Tibial nerve (tissue), 4 donors: ENCODE measurements around the gene NALCN. TPM values are rescaled to one million over a fixed set of nuclear protein-coding genes. Genes with fewer than 3 reads are reported as not detected.

Source experiments
- DNase-seq, 2 donors: peaks; one replicate each; pipeline ENCODE4 v3.0.0-alpha.2; 2019; ENCODE audit warnings: low spot score in 2 of 2
- H3K27ac ChIP-seq, 4 donors: fragments of 200-600 bp; sonication (generic) in 3 of 4; one replicate each; pipeline ENCODE4 v1.5.1; 2017 to 2019; ENCODE audit warnings: mild to moderate bottlenecking in 1 of 4
- H3K27me3 ChIP-seq, 2 donors: fragments of 200-600 bp; sonication (generic) in 1 of 2; one replicate each; pipeline versions ENCODE4 v1.5.1 to v1.6.0; 2017 to 2019
- H3K36me3 ChIP-seq, 3 donors: fragments of 200-600 bp; sonication (generic); one replicate each; pipeline ENCODE4 v1.5.1; 2018 to 2019
- H3K4me1 ChIP-seq, 4 donors: fragments of 200-600 bp; sonication (generic) in 3 of 4; one replicate each; pipeline ENCODE4 v1.5.1; 2017 to 2019
- H3K4me3 ChIP-seq, 4 donors: fragments of 200-600 bp; sonication (generic) in 3 of 4; one replicate each; pipeline ENCODE4 v1.5.1; 2017 to 2019; ENCODE audit warnings: mild to moderate bottlenecking in 1 of 4, moderate library complexity in 1 of 4
- H3K9me3 ChIP-seq, 4 donors: fragments of 200-600 bp; sonication (generic) in 3 of 4; one replicate each; pipeline ENCODE4 v1.5.1; 2017 to 2019
- EP300 ChIP-seq, 2 donors: sonication (generic); formaldehyde crosslinking; IDR thresholded peaks; one replicate each; pipeline ENCODE4 v1.6.1; 2017; ENCODE audit warnings: antibody characterized with exemption in 2 of 2, mild to moderate bottlenecking in 1 of 2
- POLR2A ChIP-seq, 2 donors: fragments of 450-650 bp; IDR thresholded peaks; one replicate each; pipeline ENCODE4 v1.6.1; 2017; ENCODE audit warnings: antibody characterized with exemption in 2 of 2, mild to moderate bottlenecking in 2 of 2, moderate library complexity in 2 of 2
- WGBS, 2 donors: methylation state at CpG; one replicate each; pipeline ENCODE4 v1.1.5; 2018; 5-methylcytosine and 5-hydroxymethylcytosine counted together
- total RNA-seq, 4 donors: library from RNA; depleted of rRNA; stranded (reverse); fragments of >200 nt; gene quantifications; one replicate each; pipeline ENCODE4 v1.1.0, GENCODE V29; 2016
- TF ChIP-seq, protein P1 (sequence below), 5 experiments: fragments of 200-600 bp in 3 of 5; fragments of 450-650 bp in 2 of 5; sonication (generic) in 3 of 5; IDR thresholded peaks; one replicate each; pipeline ENCODE4 v1.5.1; 2016 to 2019; ENCODE audit warnings: antibody characterized with exemption in 5 of 5, mild to moderate bottlenecking in 3 of 5, moderate library complexity in 2 of 5

Gene NALCN
- total RNA-seq, 4 donors from 2014 or later, result 6.0 to 11.8 (median 8.7) TPM

DNA sequence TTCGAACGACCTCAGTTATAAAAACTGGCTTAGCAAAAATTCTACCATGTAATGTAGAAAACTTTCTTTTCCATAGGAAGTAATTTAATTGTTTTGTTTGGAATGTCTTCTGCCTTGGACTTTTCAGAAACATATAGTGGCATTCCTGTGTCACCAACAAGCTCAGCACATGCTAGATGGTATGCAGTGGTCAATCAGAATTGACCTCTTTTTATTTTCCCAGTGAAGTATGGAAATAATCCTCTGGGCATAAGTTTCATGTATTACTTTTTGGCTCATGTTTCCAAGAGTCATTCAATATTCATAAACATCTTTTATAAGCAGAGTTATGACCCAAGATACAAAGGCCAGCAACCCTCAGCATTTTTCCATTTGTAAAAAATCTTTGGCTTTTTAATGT lies 33.6 kb downstream of the NALCN start:
- Histone ChIP-seq H3K9me3 (no peaks in the 10 kb centered on the region), H3K27me3 (no peaks in the 10 kb centered on the region), H3K36me3 (no peaks in the 10 kb centered on the region), H3K4me1 (no peaks in the 10 kb centered on the region), H3K27ac (no peak overlapping the region), H3K4me3 (no peak overlapping the region)
- 60 to 63% methylated on average over 2 of the region's 2 CpGs for WGBS, 2 donors
- TF ChIP-seq, protein P1, sequence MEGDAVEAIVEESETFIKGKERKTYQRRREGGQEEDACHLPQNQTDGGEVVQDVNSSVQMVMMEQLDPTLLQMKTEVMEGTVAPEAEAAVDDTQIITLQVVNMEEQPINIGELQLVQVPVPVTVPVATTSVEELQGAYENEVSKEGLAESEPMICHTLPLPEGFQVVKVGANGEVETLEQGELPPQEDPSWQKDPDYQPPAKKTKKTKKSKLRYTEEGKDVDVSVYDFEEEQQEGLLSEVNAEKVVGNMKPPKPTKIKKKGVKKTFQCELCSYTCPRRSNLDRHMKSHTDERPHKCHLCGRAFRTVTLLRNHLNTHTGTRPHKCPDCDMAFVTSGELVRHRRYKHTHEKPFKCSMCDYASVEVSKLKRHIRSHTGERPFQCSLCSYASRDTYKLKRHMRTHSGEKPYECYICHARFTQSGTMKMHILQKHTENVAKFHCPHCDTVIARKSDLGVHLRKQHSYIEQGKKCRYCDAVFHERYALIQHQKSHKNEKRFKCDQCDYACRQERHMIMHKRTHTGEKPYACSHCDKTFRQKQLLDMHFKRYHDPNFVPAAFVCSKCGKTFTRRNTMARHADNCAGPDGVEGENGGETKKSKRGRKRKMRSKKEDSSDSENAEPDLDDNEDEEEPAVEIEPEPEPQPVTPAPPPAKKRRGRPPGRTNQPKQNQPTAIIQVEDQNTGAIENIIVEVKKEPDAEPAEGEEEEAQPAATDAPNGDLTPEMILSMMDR (IDR thresholded peaks at IDR 0.05), result no peak
- TF ChIP-seq POLR2A (IDR thresholded peaks at IDR 0.05) (no peak), EP300 (IDR thresholded peaks at IDR 0.05) (no peak)
- no peak for DNase-seq

- WGBS, 2 donors, result 21 to 24% methylated on average over 2 of the region's 2 CpGs
- Histone ChIP-seq H3K27me3 (no peaks in the 10 kb centered on the region), H3K4me3 (no peak overlapping the region), H3K36me3 (no peaks in the 10 kb centered on the region), H3K4me1 (no peaks in the 10 kb centered on the region), H3K27ac (no peak overlapping the region), H3K9me3 (no peaks in the 10 kb centered on the region)
- TF ChIP-seq POLR2A (IDR thresholded peaks at IDR 0.05) (no peak), EP300 (IDR thresholded peaks at IDR 0.05) (no peak)
- TF ChIP-seq, protein P1 (IDR thresholded peaks at IDR 0.05), result no peak
- no peak for DNase-seq
Measured at GRCh38 chr13:101382086-101382485, 34.2 kb downstream of the NALCN start.

DNA sequence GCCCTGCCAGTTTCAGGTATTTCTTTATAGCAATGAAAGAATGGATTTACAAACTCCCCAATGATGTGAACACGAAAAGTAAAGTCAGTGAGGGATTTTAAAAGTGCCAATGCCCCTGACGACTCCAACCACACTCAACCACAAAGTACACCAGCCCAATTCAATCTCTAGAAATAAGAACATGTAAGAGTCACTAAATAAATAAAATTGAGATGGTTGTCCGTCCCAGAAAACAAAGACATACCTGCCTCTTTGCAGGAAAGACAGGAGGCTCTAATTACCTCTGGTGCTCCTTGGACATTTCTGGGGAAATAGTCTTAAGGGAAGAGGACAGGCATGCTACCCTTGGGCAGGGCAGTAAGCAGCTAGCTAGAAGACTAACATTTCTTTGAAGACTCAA lies 55.8 kb downstream of the NALCN start:
- no peak for TF ChIP-seq POLR2A (IDR thresholded peaks at IDR 0.05)
- TF ChIP-seq, protein P1 (IDR thresholded peaks at IDR 0.05), result no peak
- TF ChIP-seq EP300 (IDR thresholded peaks at IDR 0.05), result no peak
- H3K9me3 ChIP-seq, result no peaks in the 10 kb centered on the region
- H3K27me3 ChIP-seq, result no peaks in the 10 kb centered on the region
- DNase-seq, result no peak
- H3K4me3 ChIP-seq, result no peak overlapping the region
- H3K36me3 ChIP-seq, result no peaks in the 10 kb centered on the region
- no peak overlapping the region for H3K27ac ChIP-seq
- no peaks in the 10 kb centered on the region for H3K4me1 ChIP-seq
- WGBS, 2 donors, result 80 to 83% methylated on average over 3 of the region's 3 CpGs

DNA sequence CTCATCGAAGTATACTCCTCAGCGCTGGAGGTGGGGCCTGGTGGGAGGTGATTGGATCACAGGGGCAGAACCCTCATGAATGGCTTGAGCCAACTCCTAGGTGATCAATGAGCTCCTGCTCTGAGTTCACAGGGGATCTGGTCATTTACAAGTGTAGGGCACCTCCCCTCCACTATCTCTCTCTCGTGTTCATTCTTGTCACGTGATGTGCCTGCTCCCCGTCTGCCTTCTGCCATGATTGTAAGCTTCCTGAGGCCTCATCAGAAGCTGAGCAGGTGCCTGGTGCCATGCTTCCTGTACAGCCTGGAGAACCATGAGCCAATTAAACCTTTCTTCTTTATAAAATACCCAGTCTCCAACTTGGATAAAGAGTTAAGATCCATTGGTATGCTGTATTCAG lies 61.4 kb downstream of the NALCN start:
- no peak overlapping the region for H3K4me3 ChIP-seq
- H3K27ac ChIP-seq, result no peak overlapping the region
- H3K27me3 ChIP-seq, result no peaks in the 10 kb centered on the region
- no peaks in the 10 kb centered on the region for H3K36me3 ChIP-seq
- H3K9me3 ChIP-seq, result no peaks in the 10 kb centered on the region
- TF ChIP-seq, protein P1 (IDR thresholded peaks at IDR 0.05), result no peak
- TF ChIP-seq POLR2A (IDR thresholded peaks at IDR 0.05) (no peak), EP300 (IDR thresholded peaks at IDR 0.05) (no peak)
- DNase-seq, result no peak
- 94 to 95% methylated on average over 5 of the region's 5 CpGs for WGBS, 2 donors
- H3K4me1 ChIP-seq, result no peaks in the 10 kb centered on the region

- Histone ChIP-seq H3K4me3 (no peak overlapping the region), H3K4me1 (no peaks in the 10 kb centered on the region), H3K27me3 (no peaks in the 10 kb centered on the region), H3K36me3 (no peaks in the 10 kb centered on the region), H3K9me3 (no peaks in the 10 kb centered on the region), H3K27ac (no peak overlapping the region)
- no peak for DNase-seq
- WGBS, 2 donors, result 83 to 85% methylated on average over 5 of the region's 5 CpGs
- TF ChIP-seq EP300 (IDR thresholded peaks at IDR 0.05) (no peak), POLR2A (IDR thresholded peaks at IDR 0.05) (no peak)
- TF ChIP-seq, protein P1 (IDR thresholded peaks at IDR 0.05), result no peak
Measured at GRCh38 chr13:101346942-101347728, 69.2 kb downstream of the NALCN start.
